Endothelial cell of umbilical vein (primary cell): Measurements from ENCODE around the gene MARK1.

Experiments
- EZH2 ChIP-seq: IDR thresholded peaks from 2 replicates; pipeline ENCODE4 v1.6.1; 2012; ENCODE audit warnings: borderline replicate concordance, low read depth, mild to moderate bottlenecking, moderate library complexity, low read length, inconsistent platforms; ENCODE audit not compliant: severe bottlenecking
- GATA2 ChIP-seq: IDR thresholded peaks from 2 replicates; pipeline ENCODE4 v1.7.0; 2011; ENCODE audit warnings: low read depth, mild to moderate bottlenecking, moderate library complexity, mixed read lengths, low read length; ENCODE audit not compliant: insufficient read length, insufficient read depth
- MYC ChIP-seq: IDR thresholded peaks from one replicate; pipeline ENCODE4 v1.6.1; 2011; ENCODE audit warnings: mild to moderate bottlenecking, low read depth, low read length
- POLR2A ChIP-seq: IDR thresholded peaks from 2 replicates; pipeline ENCODE4 v1.6.1; 2012; ENCODE audit warnings: low read depth, mild to moderate bottlenecking, control low read depth, low read length
- POLR2AphosphoS5 ChIP-seq: IDR thresholded peaks from 2 replicates; pipeline ENCODE4 v1.6.1; 2012; ENCODE audit warnings: low read depth, mild to moderate bottlenecking, control low read depth, low read length, moderate library complexity; ENCODE audit not compliant: insufficient read depth
- TF ChIP-seq, protein P1 (sequence below), 2 donors: IDR thresholded peaks; 1 replicate in 1 of 2; 2 replicates in 1 of 2; pipeline ENCODE4 v1.5.1; 2011; ENCODE audit warnings: low read length in 2 of 2, mild to moderate bottlenecking in 2 of 2, moderate library complexity in 2 of 2, control low read depth in 1 of 2, inconsistent platforms in 1 of 2, low read depth in 1 of 2; ENCODE audit not compliant: insufficient read depth in 1 of 2; ENCODE audit errors: extremely low read depth in 1 of 2
- TF ChIP-seq, protein P2 (sequence below): IDR thresholded peaks from 2 replicates; pipeline ENCODE4 v1.6.1; 2011; ENCODE audit not compliant: insufficient read depth, insufficient read length

DNA sequence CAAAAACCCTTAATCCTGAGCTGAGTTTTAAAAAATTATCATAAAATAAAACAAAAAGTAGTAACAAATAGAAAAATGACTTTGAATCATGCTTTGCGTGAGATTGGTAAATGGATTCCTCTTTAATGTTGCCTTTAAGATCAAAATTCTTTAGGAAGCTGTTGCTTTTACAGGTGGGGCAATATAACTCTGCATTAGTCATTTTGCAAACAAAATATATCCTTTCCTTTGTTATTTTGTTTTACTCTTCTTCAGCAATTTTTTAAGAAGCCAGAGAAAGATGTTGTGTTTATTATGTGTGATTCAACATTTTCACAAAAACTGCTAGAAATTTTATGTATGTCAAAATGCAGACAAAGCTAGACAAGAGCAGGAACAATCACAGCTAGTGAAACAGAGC is 50.0 kb downstream of the MARK1 start:
- TF ChIP-seq EZH2 (no peak), GATA2 (no peak), MYC (no peak), POLR2A (no peak), POLR2AphosphoS5 (no peak)
- TF ChIP-seq, protein P1, sequence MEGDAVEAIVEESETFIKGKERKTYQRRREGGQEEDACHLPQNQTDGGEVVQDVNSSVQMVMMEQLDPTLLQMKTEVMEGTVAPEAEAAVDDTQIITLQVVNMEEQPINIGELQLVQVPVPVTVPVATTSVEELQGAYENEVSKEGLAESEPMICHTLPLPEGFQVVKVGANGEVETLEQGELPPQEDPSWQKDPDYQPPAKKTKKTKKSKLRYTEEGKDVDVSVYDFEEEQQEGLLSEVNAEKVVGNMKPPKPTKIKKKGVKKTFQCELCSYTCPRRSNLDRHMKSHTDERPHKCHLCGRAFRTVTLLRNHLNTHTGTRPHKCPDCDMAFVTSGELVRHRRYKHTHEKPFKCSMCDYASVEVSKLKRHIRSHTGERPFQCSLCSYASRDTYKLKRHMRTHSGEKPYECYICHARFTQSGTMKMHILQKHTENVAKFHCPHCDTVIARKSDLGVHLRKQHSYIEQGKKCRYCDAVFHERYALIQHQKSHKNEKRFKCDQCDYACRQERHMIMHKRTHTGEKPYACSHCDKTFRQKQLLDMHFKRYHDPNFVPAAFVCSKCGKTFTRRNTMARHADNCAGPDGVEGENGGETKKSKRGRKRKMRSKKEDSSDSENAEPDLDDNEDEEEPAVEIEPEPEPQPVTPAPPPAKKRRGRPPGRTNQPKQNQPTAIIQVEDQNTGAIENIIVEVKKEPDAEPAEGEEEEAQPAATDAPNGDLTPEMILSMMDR (IDR thresholded peaks at IDR 0.05; ENCODE audit: extremely low read depth in 1 of 2, insufficient read depth in 1 of 2, low read depth in 1 of 2, low read length in 2 of 2) = no peak
- TF ChIP-seq, protein P2, sequence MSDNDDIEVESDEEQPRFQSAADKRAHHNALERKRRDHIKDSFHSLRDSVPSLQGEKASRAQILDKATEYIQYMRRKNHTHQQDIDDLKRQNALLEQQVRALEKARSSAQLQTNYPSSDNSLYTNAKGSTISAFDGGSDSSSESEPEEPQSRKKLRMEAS = no peak
